NCI-H446 (cell line): ENCODE data around the gene RHOD.

Experiments used
- DNase-seq, 2 experiments: peaks; one replicate each; lab custom pipeline; 2025; lab: John Stamatoyannopoulos, UW

Gene RHOD

DNA sequence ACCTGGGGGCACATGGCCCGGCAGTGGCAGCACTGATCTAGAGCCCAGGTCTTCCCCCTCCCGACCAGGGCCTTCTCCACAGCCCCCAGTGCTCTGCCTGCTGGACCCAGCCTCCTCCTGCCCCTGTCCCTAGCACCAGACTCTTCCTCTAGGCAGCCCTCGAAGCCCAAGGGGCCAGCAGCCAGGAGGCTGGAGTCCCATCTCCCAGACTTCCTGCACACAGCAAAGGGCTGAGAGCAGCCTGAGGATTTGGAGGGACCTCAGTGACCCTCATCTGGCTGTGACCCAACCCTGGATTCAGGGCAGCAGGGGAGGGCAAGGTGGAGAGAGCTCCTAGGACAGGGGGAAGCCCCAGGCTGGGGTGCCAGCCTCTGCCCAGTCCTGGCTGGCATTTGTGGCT, 3.0 kb downstream of the RHOD start:
- DNase-seq: no peak

DNA sequence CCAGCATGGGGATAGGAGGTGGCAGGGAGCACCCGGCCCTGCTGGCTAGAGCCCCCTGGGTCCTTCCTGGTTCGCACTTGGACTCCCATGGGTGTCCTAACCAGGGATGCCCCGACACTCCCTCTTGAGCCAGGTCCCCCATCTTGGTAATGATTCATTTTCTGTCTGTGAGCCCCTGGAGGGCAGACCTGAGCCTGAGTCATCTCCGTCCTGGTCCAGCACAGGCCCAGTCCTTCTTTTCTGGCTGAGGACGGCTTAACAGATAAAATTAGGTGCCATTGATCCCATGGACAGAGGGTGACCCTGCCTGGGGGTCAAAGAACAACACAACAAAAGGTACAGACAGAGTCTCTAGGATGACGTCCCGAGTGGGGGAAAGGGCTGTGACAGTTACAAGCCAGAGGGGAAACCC, 3.5 kb downstream of the RHOD start:
- DNase-seq: no peak

DNA sequence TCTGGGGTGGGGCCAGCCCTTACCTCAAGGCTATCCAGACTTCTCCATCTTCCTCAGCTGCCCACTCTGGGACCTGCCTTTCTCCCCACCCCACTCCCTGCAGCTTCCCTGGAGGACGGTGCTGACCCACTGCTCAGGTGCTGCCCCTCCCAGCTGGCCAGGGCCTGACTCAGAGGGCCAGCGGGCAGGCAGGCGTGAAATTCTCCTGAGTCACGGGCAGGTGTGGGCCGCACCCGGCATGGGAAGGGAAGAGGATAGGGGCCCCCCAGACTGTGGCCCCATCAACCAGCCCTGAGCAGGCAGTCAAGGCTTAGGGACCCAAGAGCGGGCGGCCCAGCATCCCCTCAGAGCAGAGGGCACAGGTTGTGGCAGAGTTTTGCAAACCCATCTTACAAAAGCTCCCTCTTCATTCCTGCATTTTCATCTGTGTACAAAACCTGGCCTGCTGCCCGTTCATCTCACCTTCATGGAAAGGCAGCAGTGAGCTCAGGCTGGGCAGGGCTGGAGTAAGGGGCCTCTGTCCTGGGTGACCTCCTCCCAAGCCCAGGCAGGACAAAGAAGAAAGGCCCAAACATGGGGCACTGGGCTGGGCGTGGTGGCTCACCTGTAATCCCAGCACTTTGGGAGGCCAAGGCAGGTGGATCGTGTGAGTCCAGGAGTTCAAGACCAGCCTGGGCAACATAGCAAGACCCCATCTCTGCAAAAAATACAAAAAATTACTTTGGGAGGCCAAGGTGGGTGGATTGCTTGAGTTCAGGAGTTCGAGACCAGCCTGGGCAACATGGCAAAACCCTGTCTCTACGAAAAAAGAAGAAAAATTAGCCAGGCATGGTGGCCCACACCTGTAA, 6.1 kb downstream of the RHOD start:
- no peak for DNase-seq

DNA sequence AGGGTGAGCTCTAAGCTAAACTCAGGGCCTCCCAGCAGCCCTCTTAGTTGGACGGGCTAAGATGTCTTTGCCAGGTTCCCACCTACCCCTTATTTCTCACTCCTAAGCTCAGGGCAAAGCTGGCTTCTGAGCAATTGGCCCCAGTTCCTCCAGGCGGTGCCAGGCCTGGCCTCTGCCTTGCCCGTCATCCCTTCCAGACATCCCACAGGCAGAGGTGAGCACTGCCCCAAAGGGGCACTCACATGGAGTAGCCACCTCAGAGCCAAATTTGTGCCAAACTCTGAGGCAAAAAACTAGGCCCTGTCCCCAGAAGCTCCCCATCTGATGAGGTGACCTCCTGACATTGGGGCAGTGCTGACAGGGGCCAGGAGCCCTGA, 9.7 kb downstream of the RHOD start:
- DNase-seq: no peak

DNA sequence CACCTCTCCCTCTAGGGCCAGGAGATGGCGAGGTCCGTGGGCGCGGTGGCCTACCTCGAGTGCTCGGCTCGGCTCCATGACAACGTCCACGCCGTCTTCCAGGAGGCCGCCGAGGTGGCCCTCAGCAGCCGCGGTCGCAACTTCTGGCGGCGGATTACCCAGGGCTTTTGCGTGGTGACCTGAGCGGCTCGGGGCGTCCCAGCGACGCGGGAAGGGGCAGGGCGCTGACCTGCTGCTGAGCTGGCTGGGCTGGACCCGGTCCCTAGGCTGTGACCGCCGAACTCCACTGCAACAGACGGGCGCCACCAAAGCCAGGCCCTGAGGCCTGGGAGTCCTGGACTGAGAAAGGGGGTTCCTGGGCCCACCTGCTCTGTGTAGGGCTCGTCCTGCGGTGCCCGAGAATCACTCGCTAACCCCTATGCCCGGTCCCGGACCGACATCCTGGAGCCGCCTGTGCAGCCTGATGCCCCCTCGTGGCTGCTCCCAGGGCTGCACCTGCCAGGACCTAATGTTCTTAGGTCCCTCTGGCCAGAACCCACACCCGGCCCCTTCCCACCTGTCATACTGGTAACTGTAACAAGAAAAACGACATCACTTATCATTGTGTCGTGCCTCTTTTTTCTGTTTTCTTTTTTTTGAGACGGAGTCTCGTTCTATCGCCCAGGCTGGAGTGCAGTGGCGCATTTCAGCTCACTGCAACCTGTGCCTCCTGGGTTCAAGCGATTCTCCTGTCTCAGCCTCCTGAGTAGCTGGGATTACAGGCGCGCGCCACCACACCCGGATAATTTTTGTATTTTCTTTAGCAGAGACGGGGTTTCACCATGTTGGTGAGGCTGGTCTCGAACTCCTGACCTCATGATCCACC, 15.0 kb downstream of the RHOD start:
- peak in 1 of 2 experiments; percentile 31 for DNase-seq

DNA sequence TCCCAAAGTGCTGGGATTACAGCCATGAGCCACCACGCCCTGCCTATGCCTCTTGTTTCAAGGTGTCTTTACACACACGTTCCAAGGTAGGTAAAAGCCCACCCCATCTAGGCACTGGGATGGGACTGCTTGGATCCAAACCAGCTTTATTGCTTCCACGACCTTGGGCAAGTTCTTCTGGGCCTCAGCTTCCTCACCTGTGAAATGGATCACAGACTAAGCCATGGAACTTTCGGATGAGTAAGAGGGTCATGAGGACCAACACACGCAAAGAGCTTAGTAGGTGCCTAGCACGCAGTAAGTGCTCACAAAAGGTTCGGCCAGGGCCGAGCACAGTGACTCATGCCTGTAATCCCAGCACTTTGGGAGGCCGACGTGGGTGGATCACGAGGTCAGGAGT, 15.6 kb downstream of the RHOD start:
- DNase-seq: no peak

DNA sequence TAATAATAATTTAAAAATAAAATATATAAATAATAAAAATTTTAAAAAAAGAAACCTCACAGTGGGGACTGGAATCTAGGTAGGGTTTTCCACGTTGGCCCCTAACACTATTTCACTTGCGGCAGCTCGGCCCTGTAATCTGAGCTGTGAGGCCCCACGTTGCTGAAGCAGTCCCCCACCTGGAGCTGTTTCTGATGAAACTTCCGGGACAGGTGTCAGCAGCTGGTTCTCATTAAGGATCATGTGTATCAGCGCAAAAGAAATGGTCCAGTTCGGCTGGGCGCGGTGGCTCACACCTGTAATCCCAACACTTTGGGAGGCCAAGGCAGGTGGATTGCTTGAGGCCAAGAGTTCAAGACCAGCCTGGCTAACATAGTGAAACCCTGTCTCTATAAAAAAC, 17.3 kb downstream of the RHOD start:
- DNase-seq: no peak

DNA sequence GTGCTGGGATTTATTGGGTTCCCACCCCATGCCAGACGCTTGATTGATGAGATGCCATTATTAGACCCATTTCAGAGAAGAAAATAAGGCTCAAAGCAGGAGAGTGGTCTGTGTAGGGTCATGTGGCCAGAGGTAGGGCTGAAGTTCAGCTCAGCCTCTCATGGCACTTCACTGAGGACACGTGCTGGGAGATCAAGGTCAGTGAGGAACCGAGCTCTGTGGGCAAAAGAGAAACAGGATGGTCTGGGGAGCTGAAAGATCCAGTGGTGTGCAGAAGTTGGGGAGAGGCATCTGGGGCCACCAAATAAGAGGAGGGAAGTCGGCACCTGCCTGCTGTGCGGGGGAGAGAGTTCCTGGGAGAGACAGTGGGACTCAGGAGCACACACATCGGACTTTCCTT, 19.6 kb downstream of the RHOD start:
- DNase-seq: no peak

DNA sequence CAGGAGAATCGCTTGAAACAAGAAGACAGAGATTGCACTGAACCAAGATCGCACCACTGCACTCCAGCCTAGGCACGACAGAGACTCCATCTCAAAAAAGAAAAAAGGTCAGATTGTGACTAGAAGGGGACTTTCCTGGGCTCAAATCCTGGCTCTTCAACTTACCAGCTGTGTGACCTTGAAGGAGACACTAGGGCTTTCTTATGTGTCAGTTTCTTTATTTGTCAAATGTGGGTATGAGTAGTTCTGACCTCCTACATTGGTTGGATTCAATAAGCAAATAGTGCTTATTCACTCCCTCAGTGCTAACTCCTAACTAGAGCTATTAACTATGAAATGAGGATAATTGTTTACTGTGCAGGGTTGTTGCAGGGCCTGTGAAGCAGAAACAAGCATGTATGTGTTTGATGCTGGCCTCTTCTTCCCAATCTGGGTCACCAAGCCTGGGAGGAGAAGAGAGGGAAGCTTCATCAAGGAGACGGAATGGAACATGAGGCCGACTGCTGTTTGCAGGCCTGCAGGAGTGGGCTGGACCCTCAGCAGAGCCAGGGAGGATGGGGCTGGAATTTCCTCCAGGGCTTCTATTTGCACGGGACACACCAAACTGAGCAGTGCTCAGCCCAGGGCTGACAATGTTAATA, 22.5 kb downstream of the RHOD start:
- DNase-seq: no peak

DNA sequence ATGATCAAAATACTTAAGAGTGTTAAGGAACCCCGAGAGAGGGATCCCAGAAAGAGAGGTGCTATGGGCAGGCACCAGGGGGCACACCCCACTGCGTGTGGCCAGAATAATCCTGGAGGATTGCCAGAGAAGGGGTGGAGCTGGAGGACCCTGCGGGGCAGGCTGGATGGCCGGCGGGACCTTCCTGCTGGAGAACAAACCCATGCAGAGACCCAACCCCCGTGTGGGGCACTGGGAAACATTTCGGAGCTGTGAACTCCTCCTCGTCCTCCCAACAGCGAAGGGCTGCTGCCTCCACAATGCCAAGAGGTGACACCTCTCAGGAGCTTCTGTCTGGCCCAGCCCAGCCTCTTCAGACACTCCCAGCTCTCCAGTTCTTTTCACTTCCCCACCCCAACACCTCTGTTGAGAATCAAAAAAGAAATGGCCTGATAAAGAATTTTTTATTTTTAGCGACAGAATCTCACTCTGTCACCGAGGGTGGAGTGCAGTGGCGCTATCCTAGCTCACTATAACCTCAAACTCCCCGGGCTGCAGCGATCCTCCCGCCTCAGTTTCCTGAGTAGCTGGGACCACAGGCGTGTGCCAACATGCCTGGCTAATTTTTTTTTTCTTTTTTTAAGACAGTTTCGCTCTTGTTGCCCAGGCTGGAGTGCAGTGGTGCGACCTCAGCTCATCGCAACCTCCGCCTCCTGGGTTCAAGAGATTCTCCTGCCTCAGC, 25.6 kb downstream of the RHOD start:
- DNase-seq: no peak

DNA sequence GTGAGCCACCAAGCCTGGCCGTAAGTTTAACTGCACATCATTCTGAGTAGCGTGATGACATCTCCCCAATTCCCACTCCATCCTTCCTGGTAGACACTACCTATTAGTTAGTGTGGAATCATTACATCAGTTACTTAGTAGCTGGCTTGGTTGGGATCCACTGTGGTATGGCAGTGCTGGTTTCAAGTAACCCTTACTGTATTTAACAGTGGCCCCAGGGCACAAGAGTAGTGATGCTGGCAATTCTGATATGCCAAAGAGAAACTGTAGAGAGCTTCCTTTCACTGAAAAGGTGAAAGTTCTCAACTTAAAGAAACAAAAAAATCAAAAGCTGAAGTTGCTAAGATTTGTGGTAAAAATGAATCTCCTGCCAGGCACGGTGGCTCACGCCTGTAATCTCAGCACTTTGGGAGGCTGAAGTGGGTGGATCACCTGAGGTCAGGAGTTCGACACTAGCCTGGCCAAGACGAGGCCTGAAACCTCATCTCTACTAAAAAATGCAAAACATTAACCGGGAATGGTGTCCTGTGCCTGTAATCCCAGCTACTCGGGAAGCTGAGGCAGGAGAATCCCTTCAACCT, 27.2 kb downstream of the RHOD start:
- DNase-seq: no peak

DNA sequence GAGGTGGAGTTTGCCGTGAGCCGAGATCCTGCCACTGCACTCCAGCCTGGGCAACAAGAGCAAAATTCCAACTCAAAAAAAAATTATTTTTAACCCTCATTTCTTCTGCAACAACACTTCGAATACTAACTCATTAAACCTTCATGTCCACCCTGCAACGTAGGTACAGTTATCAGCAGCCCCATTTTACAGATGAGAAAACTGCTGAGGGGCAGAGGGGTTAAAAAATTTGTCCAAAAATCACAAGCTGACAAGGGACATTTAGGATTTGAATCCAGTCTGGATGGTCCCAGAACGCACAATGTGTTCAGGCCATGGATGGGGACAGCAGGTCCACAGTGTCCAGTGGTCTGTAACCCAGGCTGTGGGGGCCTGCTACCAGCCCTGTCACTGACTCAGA, 29.0 kb downstream of the RHOD start:
- DNase-seq: no peak

DNA sequence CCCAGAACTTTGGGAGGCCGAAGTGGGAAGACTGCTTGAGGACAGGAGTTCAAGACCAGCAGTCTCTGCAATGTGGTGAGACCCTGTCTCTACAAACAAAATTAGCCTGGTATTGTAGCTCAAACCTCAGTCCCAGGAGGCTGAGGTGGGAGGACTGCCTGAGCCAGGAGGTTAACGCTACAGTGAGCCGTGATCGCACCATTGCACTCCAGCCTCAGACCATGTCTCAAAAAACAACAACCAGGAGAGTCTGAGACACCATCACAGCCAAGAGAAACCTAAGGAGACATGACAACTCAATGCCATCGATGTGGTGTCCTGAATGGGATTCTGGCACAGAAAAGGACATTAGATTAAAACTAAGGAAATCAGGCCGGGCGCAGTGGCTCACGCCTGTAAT, 34.1 kb downstream of the RHOD start:
- DNase-seq: no peak

DNA sequence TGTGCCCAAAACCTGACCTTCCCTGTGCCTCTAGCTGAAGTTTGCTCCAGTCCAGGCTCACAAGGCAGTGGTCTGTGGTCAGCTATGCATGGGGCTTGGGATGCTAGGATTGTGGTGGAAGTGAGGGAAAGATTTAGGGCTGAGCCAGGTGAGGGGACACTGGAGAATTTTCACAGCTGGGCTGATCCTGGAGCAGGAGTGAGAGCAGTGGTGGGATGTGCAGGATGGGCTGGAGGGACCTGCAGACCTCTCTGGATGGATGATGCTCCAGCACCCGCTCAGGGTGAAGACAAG, 38.5 kb downstream of the RHOD start:
- DNase-seq: no peak

DNA sequence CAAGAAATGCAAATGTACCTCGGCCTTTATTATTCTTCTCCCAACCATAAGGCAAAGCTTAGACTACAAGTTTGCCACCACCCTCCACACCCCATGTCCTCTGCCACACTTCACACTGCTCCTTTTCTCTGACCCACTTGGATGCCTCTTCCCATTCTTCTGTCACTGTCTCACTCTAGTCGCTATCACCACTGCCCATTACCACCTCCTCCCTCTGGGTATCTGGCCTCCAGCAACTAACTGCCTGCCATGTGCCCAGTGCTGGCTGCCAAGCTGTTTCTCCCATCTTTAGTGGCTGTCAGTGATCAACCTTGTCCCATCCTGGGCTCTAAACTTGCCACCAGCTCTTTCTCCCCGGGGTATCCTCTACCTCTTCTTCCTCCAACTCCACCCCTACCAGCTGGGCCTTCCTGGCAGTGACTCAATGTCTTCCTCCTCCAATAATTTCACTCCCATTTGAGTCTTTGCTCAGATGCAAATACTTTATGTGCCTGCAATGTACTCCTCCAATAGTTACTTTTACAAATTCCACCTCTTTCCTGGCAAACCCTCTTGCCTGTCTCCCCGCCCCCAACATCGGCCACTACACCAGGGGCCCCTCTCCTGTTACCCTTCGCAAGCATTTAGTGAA, 42.3 kb downstream of the RHOD start:
- peak in 1 of 2 experiments; percentile 19 for DNase-seq

DNA sequence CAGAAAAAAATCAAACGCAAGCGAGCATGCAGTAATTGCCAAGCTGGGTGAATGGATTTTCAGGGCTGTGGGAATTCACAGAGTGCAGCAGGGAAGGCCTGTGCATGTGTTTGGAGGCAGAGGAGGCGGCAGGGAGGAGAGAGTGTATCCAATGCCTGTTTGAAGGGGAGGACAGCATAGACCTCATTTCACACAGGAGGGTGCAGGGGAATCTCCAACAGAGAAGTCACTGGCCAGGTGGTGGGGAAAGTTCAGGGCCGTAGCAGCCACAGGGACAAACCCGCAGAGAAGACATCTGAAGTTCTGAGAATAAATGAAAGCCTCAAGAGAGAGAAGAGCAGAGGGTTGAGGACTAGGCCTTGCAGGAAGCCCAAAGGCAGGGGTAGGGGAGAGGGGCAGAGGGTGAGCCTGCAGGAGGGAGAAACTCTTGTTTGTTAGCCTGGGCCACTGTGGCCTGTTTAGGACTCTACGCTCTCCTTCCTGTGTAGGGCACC, 43.2 kb downstream of the RHOD start:
- no peak for DNase-seq

DNA sequence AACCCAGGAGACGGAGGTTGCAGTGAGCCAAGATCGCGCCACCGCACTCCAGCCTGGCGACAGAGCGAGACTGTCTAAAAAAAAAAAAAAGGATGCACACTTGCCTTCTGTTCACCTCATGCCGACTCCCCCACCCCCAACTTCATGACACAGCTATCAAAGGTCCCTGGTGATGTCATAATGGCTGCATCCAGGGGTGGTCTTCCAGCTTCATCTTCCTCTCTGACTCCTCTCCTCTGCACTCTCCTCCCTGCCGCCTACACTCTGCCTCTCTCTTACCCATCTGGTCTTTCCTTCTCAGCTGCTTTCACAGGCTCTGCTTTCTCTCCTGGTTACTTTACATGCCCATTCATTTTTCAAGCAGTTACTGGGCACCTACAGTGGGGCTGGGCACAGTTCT, 46.0 kb downstream of the RHOD start:
- no peak for DNase-seq

DNA sequence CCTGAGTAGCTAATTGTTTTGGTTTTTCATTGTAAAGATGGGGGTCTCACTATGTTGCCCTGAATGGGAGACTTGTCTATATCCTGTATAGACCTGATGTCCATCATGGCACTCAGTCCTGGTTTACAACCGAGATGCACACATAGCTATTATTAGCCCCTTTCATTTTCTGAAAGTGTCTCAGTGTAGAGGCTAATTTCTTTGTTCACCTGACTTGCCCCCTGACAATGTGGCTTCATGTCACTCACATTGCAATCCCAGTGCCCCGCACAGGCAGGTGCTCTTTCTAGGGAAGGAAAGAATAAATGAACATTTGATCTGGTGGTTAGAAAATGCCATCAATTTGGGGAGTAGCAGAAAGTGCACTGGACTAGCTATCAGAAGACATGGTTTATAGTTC, 49.3 kb downstream of the RHOD start:
- DNase-seq: no peak

DNA sequence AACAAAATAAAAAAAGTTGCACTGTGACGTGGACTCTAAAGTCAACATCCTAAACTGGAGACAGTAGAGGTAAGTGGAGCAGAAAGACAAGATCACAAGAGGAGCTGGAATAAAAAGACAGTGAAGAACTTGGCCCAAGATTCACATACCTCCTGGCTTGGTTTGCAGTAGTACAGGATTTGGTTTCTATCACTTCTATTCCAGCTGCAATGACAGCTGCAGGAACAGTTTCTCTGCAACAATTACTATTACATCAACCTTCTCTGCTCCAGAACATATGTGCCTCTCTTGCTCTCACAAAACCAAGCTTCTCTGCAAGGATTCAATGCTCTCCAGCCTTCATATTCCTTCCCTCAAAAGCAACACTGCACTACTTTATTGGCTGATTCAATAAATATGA, 54.6 kb downstream of the RHOD start:
- peak in 1 of 2 experiments; percentile 71 for DNase-seq

DNA sequence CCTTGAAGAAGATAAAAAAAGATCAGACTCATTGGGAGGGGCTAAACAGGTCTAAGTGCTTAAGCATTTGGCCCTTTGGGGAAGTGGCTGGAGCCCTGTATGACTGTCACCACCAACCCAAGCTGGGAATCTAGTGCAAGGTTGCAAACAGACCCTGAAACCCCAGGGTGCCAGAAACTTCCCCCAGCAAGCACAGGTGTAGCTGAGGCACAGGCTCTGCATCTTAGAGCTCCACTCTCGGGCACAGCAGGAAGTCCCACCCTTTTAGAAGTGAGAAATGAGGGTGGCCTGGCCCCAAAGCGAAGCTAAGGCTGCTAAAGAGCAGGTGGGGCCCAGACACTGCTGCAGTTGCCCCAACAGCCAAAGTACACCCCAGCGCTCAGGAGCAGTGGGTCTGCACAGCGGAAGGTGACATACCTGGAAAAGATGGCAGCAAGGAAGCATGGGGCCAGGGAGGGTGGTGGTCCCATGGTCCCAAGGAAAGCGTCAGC, 56.6 kb downstream of the RHOD start:
- DNase-seq: no peak

DNA sequence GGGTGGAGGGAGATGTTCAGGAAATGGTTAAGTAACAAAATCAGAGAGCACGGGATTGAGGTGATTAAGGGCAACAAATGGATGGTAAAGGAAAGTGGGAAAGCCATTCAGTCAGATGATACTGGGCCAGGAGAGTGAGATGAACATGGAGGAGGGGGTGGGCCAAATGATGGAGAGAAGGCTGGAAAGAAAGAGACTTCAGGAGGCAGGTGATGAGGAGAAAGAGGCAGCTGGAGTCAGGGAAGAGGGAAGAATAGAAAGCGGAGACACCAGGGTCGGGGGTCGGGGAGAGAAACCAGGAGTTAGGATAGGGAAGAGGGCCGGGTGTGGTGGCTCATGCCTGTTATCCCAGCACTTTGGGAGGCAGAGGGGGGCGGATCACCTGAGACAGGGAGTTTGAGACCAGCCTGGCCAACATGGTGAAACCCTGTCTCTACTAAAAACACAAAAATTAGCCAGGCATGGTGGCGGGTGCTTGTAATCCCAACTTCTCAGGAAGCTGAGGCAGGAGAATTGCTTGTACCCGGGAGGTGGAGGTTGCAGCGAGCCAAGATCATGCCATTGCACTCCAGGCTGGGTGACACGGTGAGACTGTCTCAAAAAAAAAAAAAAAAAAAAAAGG, 57.7 kb downstream of the RHOD start:
- no peak for DNase-seq
